ENCODE results near the gene GUCY1A1. TPM values are rescaled to one million over a fixed set of nuclear protein-coding genes. Genes with fewer than 3 reads are reported as not detected.

The GUCY1A1 gene
- total RNA-seq, 1 donor from 2014 or later = 12.9 TPM

GRCh38 chr4:155693015-155693663 lies 26.5 kb downstream of the GUCY1A1 start:
- DNase-seq (ENCODE audit: low read depth in 2 of 2) = no peak

DNA sequence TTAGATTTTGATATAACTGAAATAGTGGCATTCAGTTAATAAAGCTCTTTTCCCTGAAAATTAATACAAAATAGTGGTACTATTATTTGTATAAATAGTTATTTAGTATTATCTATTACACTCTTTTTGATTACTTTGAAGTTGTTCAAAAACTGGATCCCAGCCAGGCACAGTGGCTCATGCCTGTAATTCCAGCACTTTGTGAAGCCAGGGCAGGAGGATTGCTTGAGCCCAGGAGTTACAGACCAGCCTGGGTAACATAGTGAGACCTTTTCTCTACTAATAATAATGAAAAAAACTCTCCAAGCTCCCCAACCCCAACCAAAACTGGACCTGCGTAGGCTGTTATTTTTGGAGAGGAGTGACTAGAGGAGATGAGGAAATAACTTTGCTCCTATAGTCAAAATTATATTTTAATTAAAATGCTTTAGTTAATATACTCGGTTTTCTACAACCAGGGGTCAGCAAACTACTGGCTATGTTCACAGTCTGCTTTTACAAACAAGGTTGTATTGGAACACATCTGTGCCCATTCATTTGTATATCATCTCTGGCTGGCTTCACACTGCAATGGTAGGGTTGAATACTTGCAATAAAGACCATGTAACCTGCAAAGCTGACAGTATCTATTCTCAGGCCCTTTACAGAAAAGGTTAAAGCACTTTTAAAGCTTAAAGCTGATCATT lies 27.6 kb downstream of the GUCY1A1 start:
- no peak for DNase-seq (ENCODE audit: low read depth in 2 of 2)

- DNase-seq (ENCODE audit: low read depth in 2 of 2) = no peak
Measured at GRCh38 chr4:155696226-155696625, 29.6 kb downstream of the GUCY1A1 start.

DNA sequence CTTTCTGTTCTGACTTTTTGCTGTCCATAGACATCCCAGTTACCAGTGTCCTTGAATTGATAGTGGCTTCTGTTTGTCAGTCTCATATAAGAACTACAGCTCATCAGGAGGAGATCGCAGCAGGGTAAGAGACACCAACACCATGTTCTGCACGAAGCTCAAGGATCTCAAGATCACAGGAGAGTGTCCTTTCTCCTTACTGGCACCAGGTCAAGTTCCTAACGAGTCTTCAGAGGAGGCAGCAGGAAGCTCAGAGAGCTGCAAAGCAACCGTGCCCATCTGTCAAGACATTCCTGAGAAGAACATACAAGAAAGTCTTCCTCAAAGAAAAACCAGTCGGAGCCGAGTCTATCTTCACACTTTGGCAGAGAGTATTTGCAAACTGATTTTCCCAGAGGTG lies 30.1 kb downstream of the GUCY1A1 start:
- no peak for DNase-seq (ENCODE audit: low read depth in 2 of 2)

GRCh38 chr4:155701827-155702226 lies 35.2 kb downstream of the GUCY1A1 start:
- no peak for DNase-seq (ENCODE audit: low read depth in 2 of 2)

GRCh38 chr4:155703486-155704247 lies 37.0 kb downstream of the GUCY1A1 start:
- no peak for DNase-seq (ENCODE audit: low read depth in 2 of 2)

GRCh38 chr4:155704841-155705404 lies 38.3 kb downstream of the GUCY1A1 start:
- DNase-seq (ENCODE audit: low read depth in 2 of 2) = no peak

DNA sequence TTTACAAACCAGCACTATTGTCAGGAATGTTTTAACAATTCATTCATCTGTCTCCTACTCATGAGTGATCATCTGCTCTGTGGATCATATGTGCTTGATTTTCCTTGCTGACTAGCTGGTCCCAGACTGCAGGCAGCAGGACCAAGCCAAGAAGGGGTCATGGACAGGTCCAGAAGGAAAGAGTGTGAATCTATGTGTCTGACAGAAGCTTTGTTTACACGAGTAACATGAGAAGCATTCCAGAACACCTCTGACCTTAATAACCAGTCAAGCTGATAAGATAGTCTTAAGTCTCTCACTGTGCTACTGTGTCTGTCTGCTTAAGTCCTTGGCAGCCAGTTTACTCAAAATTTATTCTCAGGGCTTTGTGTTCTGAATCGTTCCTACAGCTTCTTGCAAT lies 39.0 kb downstream of the GUCY1A1 start:
- DNase-seq (ENCODE audit: low read depth in 2 of 2) = no peak

DNA sequence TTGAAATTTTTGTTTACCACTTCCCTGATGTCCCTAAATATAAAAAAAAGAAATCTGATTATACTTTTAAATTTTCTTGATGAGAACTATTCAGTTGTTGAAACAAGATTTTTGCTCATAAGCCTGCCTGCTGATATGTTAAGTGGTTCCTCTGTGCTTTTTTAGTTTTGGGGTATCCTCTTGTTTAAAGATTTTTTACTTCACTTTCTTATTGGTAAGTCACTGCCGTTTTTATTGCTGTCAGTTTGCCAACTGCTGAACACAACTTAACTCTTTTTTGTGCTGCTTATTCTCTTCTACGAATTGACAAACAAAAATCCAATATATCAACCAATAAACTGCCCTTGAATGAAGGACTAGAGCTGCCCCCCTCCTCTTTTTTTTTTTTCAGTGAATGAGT lies 39.5 kb downstream of the GUCY1A1 start:
- no peak for DNase-seq (ENCODE audit: low read depth in 2 of 2)

GRCh38 chr4:155707251-155707650 lies 40.6 kb downstream of the GUCY1A1 start:
- no peak for DNase-seq (ENCODE audit: low read depth in 2 of 2)

- no peak for DNase-seq (ENCODE audit: low read depth in 2 of 2)
Measured at GRCh38 chr4:155708782-155709181, 42.1 kb downstream of the GUCY1A1 start.

- peak in 1 of 2 donors; percentile 22 for DNase-seq (ENCODE audit: low read depth in 2 of 2)
Measured at GRCh38 chr4:155709918-155710317, 43.3 kb downstream of the GUCY1A1 start.

GRCh38 chr4:155711556-155711955 lies 44.9 kb downstream of the GUCY1A1 start:
- DNase-seq (ENCODE audit: low read depth in 2 of 2) = no peak

DNA sequence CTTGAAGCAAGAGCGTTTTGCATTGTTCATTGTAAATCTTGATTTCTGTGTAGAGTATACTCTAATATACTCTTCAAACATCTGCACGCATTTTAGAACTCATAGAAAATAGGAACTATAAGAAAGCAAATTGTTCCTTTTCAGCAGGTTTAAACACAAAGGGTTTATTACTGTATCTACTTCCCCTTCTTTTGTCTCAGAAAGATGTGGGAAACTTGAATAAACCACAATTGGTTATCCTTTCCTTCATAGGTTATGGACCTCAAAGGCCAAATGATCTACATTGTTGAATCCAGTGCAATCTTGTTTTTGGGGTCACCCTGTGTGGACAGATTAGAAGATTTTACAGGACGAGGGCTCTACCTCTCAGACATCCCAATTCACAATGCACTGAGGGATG lies 46.2 kb downstream of the GUCY1A1 start:
- DNase-seq (ENCODE audit: low read depth in 2 of 2) = no peak

GRCh38 chr4:155713911-155714310 lies 47.3 kb downstream of the GUCY1A1 start:
- DNase-seq (ENCODE audit: low read depth in 2 of 2) = no peak

DNA sequence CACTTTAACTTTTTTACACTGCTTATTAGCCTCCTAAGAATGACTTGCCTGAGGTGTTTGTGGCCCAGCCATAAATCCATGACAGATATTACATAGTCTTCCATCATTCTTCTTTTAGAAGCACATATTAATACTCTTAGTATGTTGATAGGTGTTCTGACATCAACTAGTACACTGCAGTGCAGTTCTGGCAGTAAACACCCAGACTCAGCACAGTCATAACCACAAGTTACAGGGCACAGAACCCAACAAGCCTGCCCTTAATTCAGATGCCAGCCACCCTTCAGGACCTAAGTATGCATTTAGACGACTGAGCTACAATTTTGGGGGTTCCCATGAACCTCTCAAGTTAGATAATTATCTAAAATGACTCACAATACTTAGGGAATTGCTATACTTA lies 55.7 kb downstream of the GUCY1A1 start:
- no peak for DNase-seq (ENCODE audit: low read depth in 2 of 2)

DNA sequence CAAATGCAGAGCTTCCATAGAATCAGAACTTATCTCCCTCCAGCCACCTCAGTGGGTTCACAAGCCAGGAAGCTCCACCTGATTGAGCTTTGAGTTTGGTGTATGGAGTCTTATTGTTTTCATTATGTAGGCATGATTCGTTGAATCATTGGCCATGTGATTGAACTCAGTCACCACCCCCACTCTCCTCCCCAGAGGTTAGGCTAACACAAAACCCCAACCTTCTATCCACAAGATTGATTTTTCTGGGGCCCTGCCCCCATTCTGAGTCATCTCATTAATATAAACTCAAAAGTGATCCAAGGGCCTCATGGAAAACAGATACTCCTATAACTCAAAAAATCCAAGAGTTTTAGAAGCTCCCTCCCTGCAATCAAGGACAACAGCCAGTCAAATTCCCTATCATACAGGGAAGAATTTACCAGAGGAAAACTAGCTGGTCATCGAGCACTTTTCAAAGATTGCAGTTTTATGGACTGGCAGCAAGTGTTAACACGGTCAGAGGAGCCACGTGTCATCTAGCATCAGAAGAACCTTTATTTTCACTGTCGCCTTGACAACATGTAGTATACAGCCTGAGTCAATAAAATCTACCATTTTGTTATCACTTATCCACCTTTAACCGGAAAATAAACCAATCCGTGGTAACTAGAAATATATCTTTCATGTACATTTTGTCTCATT lies 56.3 kb downstream of the GUCY1A1 start:
- DNase-seq (ENCODE audit: low read depth in 2 of 2) = no peak

DNA sequence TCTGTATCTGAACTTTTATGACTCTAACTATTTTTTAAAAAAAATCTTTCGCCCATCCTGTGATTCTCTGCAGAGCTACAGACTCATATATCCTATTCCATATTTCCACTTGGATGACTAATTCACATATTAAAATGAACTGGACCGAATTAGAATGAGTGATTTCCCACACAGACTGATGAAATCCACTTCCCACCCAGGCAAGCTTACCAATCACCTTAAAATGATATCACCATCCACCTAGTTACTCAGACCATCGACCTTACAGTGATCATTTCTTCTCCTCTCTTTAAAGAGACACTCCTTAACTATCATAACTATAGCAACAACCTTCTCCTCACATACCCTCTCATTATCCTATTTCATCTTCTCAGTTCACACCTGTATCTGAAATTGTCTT lies 58.1 kb downstream of the GUCY1A1 start:
- no peak for DNase-seq (ENCODE audit: low read depth in 2 of 2)

DNA sequence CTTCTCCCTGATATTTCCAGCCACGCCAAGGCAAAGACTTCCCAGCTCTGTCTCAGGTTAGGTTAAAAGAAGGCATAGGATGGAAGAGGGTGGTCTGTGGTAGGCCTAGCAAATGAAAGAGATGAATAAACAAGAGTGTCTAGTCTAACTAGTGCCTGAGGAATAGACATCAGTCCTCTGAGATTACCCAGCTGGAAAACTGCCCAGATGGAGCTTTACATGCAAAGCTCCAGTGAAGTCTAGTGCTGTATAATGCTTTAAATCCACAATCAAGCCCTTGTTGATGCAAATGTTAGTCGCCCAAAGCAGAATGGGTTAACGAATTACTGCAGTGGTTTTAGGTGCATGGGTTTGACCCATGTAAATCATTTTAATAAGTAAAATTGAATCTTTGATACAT lies 67.4 kb downstream of the GUCY1A1 start:
- DNase-seq (ENCODE audit: low read depth in 2 of 2) = no peak

DNA sequence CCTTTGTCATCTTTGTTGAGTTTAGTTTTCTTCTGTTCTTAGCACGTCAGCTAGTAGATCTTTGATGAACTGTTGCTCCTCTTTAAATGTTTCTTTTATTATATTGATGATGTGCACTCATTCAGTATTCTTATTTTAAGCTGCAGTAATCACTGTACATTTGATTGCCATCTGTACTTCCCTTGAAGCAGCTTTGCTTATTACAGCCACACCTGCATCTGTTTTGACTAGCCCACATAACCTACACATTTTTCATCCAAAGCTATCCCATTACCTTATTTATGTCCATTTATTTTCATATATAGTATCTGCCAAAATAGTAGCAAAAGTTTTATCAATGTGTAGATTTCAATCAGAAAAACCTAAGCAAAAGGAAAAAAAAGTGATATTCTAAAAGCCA lies 68.3 kb downstream of the GUCY1A1 start:
- DNase-seq (ENCODE audit: low read depth in 2 of 2) = no peak

- no peak for DNase-seq (ENCODE audit: low read depth in 2 of 2)
Measured at GRCh38 chr4:155735496-155735895, 68.8 kb downstream of the GUCY1A1 start.

DNA sequence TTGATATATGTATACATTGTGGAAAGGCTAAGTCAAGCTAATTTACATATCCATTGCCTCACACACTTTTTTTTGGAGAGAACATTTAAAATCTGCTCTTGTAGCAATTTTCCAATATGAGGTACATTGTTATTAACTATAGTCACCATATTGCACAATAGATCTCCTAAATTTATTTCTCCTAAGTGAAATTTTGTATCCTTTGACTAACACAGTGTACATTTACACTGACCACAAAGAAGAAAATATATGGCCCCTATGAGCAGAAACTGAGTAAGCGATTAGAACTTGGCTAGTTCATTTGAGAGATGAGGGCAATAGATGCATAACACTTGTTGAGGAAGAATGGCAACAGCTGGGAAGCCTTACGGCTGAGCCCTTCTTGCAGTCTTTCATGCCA lies 71.9 kb downstream of the GUCY1A1 start:
- no peak for DNase-seq (ENCODE audit: low read depth in 2 of 2)

All from lung microvascular endothelial cell (primary cell).